Measurements from ENCODE around the gene APLP1.

DNA sequence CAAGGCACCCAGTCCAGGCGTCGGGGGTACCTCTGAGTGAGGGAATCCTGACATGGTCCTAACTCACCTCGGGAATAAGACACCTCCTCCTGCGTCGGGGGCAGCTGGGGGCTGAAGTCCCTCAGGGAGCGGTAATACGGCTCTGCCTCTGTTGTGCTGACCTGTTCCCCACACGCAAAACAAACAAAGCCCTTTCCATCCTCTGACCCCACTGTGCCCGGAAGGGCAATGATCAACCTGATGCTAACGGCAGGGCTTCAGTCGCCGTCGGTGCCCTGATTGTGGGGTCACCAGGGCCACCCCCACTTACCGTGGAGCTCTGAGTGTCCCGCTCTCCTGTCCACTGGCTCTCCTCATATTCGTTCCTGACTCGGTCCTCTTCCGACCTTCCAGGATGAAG is 37.4 kb upstream of the APLP1 start:
- TF ChIP-seq CTCF (IDR thresholded peaks at IDR 0.05; ENCODE audit: extremely low read depth in 1 of 2, insufficient read depth in 1 of 2, low read depth in 1 of 2, low read length in 2 of 2) (no peak), POLR2A (IDR thresholded peaks at IDR 0.05; ENCODE audit: low read depth, low read length) (no peak), POLR2AphosphoS5 (IDR thresholded peaks at IDR 0.05; ENCODE audit: insufficient read depth, low read depth, low read length) (no peak)
- TF ChIP-seq, protein P1, sequence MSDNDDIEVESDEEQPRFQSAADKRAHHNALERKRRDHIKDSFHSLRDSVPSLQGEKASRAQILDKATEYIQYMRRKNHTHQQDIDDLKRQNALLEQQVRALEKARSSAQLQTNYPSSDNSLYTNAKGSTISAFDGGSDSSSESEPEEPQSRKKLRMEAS (IDR thresholded peaks at IDR 0.05; ENCODE audit: insufficient read depth, insufficient read length): no peak
